ENCODE measurements around the gene TCF12.
"Not testable (repeated sequence)": the region's sequence is repeated elsewhere in the genome, so short reads cannot be mapped to it uniquely, and the experiment has no call there.

The TCF12 gene

DNA sequence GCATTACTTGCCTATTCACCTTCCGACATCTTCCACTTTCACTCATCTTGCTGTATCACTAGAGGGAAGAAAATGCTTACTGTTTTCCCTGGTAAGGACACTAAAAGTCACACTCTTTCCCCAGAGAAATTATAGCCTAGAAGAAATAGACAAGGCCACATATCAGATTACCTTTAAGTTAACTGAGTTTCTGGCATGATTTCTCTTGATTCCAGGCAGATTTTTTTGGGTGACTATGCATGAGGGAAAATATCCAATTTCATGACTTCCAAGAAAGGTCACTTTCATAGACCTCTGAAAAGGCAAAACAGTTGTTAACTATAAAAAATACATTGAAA lies 30.3 kb downstream of the TCF12 start:
- no peak for FAIRE-seq

DNA sequence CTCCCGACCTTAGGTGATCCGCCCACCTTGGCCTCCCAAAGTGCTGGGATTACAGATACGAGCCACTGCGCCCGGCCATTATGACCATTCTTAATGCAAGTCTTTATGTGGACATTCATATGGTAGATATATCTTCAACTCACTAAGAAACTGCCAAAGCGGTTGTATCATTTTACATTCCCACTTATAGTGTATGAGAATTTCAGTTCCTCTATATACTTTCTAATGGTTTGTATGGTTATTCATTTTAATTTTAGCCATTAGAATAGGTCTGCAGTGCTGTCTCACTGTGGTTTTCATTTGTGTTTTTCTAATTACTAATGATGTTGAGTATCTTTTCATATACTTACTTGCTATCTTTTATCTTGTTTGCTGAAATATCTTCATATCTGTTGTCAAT lies 32.5 kb downstream of the TCF12 start:
- FAIRE-seq: no peak

- FAIRE-seq: no peak
Observed at GRCh38 chr15:56953790-56954189, 35.3 kb downstream of the TCF12 start.

- not testable (repeated sequence) for FAIRE-seq
Observed at GRCh38 chr15:56955011-56955410, 36.6 kb downstream of the TCF12 start.

- no peak for FAIRE-seq
Observed at GRCh38 chr15:56956538-56956937, 38.1 kb downstream of the TCF12 start.

- FAIRE-seq: no peak
Observed at GRCh38 chr15:56957812-56958406, 39.5 kb downstream of the TCF12 start.

- FAIRE-seq: no peak
Observed at GRCh38 chr15:56959318-56959648, 40.8 kb downstream of the TCF12 start.

- FAIRE-seq: no peak
Observed at GRCh38 chr15:56960116-56960515, 41.7 kb downstream of the TCF12 start.

DNA sequence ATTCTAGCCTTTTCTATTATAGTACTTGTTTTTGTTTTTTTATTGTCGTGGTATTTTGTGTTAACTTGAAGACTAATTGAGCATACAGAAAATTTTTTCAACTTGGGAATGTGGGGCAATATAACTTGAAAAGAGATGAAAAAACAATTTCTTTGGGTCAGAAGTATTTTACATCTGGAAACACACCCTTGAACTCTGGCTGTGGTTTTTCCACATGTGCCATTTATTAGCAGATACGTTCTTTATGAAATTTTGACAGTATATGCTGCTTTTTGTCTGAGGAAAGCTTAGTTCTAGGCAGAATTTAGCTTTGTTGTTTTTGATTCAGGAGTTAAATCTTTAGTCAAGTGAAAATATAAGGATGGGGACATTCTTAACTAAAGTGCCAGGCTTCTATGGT lies 44.7 kb downstream of the TCF12 start:
- FAIRE-seq: no peak

DNA sequence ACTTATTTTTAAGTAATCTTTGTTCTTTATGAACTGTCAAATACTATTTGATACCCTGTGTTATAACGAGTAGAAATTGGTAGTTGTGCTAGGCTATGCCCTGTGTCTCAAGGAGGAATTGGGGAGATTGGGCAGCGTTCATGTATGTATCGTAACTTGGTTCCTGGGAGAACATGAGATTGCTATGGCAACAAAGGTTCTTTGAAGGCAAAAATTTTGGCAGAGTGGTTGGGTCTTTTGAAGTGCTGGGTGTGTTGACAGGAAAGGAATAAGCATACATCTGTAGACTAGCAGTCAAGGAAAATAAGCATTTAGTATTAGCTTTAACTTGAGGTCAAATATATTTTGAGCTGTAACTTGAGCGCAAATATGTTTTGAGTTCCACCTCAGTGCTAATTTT lies 45.3 kb downstream of the TCF12 start:
- FAIRE-seq: no peak

DNA sequence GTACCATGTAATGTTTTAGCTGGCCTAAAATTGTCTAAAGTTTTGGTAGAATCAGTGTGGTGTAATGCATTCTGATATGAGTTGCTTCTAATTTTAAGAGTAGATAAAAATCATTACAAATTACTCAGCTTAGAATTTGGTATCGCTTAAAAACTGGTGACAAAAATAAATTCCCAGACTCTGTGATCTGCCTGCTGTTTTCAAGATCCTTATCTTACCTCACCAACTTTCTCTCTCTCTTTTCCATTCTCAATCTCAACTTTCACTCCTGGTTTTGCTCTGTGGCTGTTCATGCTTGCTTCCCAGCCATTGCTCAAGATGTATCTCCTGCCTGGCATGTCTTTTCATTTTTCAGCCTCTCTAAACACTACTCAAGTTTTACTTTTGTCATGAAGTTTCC lies 45.7 kb downstream of the TCF12 start:
- no peak for FAIRE-seq

GRCh38 chr15:56965231-56966013 lies 47.0 kb downstream of the TCF12 start:
- no peak for FAIRE-seq

DNA sequence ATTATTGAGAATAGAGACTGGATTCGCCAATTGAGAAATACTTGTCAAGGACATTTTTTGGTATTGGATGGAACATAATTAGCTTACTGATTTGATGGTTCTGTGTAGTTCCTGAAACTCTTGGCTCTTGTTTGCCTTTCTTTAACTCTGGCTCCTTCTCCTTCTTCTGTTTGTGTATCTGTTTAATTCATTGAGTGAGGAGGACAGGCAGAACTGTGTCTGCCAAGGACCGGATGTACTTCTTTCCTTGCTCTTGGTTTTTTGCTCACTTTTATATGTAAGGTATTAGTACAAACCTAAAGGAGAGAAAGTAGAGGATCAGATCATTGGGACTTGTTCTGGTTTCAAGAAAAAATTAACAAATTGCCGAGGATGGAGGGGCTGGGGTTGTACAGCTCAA lies 48.9 kb downstream of the TCF12 start:
- FAIRE-seq: no peak

GRCh38 chr15:56968256-56968655 lies 49.8 kb downstream of the TCF12 start:
- FAIRE-seq: no peak

DNA sequence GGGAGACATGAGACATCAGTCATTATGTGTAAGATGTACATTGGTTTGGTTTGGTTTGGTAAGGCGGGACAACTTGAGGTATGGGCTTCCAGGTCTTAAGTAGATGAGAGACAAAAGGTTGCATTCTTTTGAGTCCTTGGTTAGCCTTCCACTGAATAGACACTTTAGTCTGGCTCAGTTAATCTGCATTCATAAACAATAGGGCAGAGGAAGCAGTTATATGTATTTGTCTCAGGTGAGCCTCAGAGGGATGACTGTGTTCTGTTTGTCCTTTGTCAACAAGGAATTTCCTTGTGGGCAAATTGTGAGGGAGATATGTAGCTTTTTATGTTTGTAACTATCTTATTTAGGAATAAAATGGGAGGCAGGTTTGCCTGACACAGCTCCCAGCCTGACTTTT lies 50.4 kb downstream of the TCF12 start:
- no peak for FAIRE-seq

- no peak for FAIRE-seq
Observed at GRCh38 chr15:56969265-56969895, 50.9 kb downstream of the TCF12 start.

DNA sequence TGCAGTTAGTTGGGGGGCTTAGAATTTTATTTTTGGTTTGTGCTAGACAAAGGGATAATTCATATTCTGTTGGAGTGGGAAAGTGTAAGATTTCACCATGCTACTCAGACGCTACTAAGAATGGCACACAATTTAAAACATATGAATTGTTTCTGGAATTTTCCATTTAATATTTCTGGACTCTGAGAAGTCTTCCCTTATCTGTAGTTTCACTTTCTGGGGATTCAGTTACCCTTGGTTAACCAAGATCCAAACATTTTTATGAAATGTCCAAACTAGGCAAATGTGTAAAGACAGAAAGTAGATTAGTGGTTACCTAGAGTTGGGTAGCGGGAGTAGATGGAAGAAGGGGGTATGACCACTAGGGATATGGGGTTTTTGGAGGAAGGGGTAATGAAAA lies 53.1 kb downstream of the TCF12 start:
- no peak for FAIRE-seq

DNA sequence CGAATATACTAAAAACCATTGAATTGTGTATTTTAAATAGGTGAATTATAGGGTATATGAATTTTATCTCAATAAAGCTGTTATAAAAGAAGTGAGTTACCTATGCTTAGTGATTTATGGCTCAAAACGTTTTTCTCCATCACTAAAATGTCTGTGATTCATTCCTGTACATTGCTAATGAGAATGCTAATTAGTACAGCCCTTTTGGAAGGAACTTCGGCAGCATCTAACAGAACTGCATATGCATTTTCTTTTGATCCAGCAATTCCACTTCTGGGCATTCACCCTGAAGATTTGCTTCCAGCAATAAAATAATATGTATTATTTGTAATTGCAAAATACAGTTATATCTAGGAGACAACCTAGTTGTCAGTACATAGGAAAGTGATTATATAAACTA lies 53.6 kb downstream of the TCF12 start:
- FAIRE-seq: no peak

- no peak for FAIRE-seq
Observed at GRCh38 chr15:56972426-56972825, 54.0 kb downstream of the TCF12 start.

GRCh38 chr15:56973463-56973862 lies 55.0 kb downstream of the TCF12 start:
- no peak for FAIRE-seq

GRCh38 chr15:56977232-56977631 lies 58.8 kb downstream of the TCF12 start:
- no peak for FAIRE-seq

DNA sequence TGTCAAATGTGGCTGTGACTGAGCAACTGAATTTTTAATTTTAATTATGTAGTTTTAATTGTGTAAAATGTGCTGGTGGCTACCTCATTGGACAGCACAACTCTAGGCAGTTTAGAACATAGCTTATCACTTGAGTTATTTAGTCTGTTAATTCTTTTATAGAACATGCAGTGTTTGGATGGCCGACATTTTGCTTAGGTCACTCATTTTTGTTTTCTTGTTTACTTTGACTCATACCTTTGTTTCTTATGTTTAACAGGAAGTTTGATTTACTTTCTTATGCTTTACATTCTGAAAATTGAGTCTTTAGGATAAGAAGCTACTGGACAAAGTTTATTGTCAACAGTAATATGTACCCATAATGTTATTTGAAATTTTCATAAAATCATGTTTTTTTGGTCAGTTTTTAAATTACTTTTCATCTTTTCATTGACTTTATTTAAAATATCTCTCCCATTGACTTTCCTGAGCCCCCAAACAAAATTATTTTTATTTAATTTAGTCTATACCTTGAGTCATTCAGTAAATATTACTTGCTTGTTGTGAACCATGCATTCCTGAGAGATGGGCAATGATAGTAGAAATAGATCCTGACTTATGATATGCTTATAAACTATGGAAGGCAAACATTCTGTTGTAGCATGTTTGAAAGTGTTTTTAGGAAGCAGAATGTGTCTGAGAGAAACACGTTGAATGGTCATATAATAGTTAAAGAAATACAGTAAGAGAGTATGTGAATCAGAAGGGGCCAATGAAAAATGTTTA lies 60.6 kb downstream of the TCF12 start:
- FAIRE-seq: peak; percentile 55

- FAIRE-seq: no peak
Observed at GRCh38 chr15:56980473-56980872, 62.0 kb downstream of the TCF12 start.

DNA sequence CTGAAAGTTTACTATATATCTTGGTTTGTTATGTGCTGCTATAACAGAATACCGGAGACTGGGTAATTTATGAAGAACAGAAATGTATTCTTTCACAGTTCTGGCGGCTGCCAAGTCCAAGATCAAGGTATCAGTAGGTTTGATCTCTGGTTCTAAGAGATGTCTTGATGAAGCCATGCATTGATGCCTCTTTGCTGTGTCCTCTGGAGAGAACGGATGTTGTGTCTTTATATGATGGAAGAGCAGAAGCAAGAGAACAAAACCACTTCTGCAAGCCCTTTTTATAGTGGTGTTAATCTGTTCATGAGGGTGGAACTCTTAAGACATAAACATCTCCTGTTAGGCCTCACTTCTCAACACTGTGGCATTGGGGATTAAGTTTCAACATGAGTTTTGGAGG lies 62.7 kb downstream of the TCF12 start:
- FAIRE-seq: no peak
